Measurements from ENCODE around the gene ZNF17.

The ZNF17 gene

GRCh38 chr19:57434386-57435061 lies 23.6 kb downstream of the ZNF17 start:
- DNase-seq = no peak

DNA sequence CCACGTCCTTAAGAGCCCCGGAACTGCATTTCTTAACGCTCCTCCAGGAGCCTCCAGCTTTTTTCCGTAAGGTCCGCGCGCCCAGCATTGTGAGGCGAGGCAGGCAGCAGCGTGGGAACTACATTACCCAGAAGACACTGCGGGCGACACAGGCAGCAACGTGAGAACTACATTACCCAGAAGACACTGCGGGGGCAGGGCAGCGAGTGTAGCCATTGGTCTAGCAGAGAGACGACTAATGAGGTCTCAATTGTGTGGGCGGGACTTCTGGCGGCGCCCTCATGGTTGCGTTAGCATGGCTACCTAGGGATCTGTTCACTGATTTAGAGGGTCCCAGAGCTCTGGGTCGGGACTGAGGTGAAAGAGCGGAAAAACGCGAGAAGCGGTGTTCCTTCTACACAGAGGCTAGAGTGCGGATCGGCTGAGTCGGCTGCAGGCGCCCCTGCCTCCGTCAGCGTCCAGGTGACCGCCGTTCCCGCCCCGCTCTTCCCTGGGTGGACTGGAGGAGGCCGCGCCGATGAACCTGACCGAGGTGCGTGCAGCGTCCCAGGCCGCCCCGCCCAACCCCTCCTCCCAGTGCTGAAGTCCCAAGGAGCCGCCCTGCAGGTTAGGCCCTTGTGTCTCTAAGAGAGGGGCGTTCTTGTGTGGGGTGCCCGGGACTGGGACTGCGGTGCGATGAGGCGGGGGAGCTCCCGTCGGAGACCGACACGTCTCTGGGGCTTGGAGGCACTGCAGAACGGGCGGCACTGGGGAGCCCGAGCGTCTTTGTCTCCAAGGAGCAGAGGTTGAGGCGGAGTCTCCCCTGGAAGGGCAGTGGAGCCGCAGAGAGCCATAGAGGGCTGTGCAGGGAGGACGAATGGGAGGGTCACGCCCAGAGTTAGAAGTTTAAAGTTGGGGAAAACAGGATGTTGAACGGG lies 24.4 kb downstream of the ZNF17 start, which contains the start of gene ZNF749:
ZNF749 (plus strand) TSS at position 264 of the 917 bp plus-strand sequence; CDS start at position 518, 254 bp downstream.
- DNase-seq = peak; percentile 94

DNA sequence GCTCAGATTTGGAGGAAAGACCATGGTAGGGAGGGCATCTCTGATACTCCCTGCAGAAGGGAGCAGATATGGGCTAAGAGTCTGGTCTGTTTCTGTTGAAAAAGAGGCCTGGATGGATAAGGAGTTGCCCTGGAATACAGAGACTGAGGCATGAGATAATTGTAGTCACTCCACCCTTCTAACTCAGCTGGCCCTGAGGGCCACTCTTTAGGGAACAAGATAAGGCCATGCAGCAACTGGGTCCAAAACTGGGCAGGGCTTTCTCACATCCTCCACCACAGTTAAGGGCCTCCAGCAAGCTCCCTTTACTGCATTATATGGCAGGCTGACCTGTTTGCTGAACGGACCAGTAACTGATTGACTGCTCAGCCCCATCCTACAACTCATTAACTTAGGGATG lies 25.5 kb downstream of the ZNF17 start:
- no peak for DNase-seq

DNA sequence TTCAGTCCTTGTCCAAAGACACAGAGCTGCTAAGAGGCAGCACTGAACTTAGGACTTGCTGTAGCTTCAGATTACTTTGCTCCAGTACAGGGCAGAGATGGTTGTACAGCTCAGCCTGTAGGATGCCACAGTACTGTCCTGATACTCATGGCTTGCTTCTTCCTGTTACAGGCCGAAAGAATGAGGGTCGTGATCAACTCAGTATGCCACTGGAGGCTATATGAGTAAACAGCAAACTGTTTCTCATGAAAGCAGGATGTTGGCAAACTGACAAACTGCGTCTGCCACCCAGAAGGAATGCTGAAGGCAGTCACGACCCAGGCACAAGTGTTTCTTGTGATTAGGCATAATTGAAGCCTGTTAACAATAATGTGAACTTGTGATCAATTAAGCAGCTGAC lies 27.0 kb downstream of the ZNF17 start:
- no peak for DNase-seq

- no peak for DNase-seq
Observed at GRCh38 chr19:57438925-57439324, 28.0 kb downstream of the ZNF17 start.

DNA sequence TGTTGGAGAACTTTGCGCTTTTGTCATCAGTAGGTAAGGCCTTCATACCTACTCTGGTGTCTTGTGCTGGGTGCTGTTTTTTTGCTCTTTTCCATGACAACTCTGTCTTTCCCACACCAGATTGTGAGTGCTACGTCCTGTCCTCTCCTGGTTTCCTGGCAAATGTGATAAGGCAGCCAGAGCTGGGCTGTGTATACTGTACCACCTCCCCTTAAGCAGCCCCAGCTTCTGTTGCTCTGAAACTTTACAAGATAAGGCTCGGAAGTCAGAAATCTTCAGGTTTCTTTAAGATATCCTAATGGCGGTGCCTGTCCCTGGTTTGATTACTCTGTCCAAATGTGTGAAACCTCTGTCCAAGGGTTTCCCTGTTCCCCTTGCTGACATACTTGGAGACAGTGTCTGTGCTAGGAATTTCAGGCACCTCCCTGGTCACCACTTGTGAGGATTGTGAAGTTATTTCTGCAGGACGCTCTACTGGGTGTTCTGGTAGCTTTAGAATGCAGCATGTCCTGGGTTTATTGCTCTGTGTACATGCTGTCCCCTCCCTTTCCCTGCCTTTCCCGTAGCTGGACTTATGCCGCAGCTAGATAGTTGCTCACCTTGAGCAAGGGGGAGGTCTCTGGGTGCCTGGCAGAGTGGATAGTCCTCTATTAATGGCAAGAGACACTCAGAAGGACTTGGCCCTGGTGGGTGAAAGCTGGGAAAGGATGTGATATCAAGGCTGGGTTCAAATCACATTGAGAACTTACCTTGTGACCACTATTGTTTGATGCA lies 31.2 kb downstream of the ZNF17 start:
- no peak for DNase-seq

DNA sequence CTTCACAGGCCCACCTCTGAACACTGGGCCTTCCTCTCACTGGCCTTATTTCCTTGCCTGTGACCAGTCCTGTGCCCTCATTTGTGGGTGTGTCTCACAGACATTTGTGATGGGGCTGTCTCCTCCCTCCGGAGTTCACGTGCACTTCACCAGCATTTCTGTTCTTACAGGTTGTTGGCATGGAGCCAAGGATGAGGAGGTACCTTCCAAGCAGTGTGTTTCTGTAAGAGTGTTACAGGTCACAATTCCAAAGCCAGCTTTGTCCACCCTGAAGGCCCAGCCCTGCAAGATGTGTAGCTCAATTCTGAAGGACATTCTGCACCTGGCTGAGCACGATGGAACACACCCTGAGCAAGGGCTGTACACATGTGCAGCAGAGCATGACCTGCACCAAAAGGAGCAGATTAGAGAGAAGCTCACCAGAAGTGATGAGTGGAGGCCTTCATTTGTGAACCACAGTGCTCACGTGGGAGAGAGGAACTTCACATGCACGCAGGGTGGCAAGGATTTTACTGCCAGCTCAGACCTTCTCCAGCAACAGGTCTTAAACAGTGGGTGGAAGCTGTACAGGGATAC lies 32.2 kb downstream of the ZNF17 start:
- DNase-seq = no peak

DNA sequence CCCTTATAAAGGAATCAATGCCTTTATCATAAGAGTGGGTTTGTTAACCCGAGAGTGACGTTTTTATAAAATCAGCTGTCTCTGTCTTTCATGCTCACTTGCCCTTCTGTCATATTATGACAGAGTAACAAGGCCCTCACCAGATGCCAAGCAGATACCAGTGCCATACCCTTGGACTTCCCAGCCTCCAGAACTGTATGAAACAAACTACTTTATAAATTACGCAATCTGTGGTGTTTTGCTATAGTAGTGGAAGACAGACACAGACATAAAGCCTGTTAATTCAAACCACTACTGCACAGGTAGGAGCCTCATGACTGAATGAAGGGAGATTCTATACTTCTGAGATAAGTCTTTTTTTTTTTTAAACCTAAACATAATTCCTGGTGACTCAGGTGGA lies 41.3 kb downstream of the ZNF17 start:
- no peak for DNase-seq

DNA sequence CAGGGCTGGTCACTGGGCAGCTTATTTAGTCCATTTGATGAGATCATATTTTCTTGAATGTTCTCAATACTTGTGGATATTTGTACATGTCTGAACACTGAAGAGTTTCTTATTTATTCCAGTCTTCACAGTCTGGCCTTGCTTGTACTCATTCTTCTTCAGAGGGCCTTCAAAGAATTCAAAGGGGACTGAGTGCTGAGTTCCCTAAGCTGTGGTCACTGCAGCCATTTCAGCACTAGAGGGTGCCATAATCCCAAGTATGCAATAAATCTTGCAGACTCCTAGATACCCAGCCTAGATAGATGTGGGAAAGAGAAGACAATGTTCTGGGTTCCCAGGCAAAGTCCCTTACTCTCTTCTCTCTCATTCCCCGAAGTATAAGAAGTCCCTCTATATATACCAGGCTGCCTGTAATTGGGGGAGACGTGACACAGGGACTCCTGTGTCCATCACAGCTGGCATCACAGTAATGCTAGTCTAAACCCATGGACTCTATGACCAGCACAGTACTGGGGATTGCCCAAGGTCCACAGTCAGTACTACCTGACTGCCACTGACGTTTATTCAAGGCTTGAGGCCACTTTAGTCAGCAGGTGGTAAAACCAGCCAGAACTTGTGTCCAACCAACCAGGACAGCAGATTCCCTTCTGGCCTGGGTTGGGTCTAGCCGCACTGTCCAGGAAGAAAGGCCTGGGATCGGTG lies 54.9 kb downstream of the ZNF17 start:
- DNase-seq = no peak

GRCh38 chr19:57466489-57466888 lies 55.5 kb downstream of the ZNF17 start:
- DNase-seq = no peak

Data from T-helper 9 cell (primary cell).